Measurements from ENCODE around the gene KNTC1. TPM values are rescaled to one million over a fixed set of nuclear protein-coding genes. Genes with fewer than 3 reads are reported as not detected.
"Not testable (repeated sequence)": the region's sequence is repeated elsewhere in the genome, so short reads cannot be mapped to it uniquely, and the experiment has no call there.

Gene KNTC1
- total RNA-seq, 1 experiment from 2014 or later, result 111 TPM

DNA sequence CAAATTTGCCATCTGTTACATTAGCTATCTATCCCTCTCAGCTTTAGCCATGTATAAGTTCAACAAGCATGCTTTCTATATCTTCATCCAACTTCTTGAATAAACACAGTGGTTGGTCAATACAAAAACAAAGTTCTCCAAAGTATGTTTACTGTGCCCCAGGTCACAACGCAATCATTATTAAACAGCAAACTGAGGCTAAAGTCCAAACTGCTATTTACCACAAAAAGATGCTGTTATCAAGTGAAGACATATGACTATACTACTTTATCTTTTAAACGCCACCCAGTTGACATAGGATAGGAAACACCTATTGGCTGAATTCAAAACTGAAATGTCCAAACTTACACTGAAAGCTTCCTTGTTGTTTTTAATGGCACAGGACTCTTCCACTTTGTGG is 38.0 kb upstream of the KNTC1 start:
- POLR2A ChIA-PET (ENCODE audit: low non-redundant PET), result interaction anchor here (0.7 kb wide), 1 partner anchor 84 kb away, joined by 7 read pairs; no protein-coding TSS in a partner anchor
- intact Hi-C loops (cut with micrococcal nuclease; ENCODE audit: unreplicated experiment), result no loop called here

DNA sequence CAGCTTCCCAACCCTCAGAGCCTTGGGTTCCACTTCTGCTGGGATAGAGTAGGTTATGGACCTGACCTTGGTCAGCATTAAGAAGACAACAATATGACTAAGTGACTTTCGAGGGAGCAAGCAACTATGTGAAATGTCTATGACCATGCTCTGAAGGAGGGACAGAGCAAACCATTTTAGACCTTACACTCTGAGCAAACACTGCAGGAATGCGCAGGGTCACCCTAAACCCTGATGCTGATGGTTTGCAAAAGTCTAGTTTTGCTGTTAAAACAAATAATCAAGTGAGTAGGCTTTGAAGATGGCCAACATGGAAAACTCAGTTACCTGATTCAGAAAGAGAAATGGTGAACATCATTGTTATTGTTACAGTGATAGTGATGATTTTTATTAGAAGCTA is 35.1 kb upstream of the KNTC1 start:
- ChIA-PET CTCF (no interaction called here), POLR2A (ENCODE audit: low non-redundant PET) (no interaction called here)
- no peaks in the 10 kb centered on the region for H3K4me1 ChIP-seq (ENCODE audit: insufficient read depth, low read length, poor library complexity, severe bottlenecking)
- no peak overlapping the region for H3K27ac ChIP-seq (ENCODE audit: low read depth, low read length, poor library complexity, severe bottlenecking)
- BruUV-seq (replicated peaks), result no TSS peak
- no peak overlapping the region for H3K4me3 ChIP-seq (ENCODE audit: low read depth, low read length, poor library complexity, severe bottlenecking)
- no peaks in the 10 kb centered on the region for H3K9me3 ChIP-seq (ENCODE audit: low read depth, low read length, poor library complexity, severe bottlenecking)
- H3K27me3 ChIP-seq (replicated peaks; ENCODE audit: insufficient read depth, low read depth, low read length, poor library complexity), result no peaks in the 10 kb centered on the region
- intact Hi-C loops (cut with micrococcal nuclease; ENCODE audit: unreplicated experiment), result no loop called here
- H3K36me3 ChIP-seq (ENCODE audit: insufficient read depth, low read length, poor library complexity, severe bottlenecking), result peaks cover 62% of the 10 kb centered on the region
- no peak for DNase-seq (ENCODE audit: low spot score)
- TF ChIP-seq EZH2 (IDR thresholded peaks at IDR 0.05; ENCODE audit: borderline replicate concordance, low read depth, low read length, poor library complexity, severe bottlenecking), result no peak
- TF ChIP-seq, protein P1, sequence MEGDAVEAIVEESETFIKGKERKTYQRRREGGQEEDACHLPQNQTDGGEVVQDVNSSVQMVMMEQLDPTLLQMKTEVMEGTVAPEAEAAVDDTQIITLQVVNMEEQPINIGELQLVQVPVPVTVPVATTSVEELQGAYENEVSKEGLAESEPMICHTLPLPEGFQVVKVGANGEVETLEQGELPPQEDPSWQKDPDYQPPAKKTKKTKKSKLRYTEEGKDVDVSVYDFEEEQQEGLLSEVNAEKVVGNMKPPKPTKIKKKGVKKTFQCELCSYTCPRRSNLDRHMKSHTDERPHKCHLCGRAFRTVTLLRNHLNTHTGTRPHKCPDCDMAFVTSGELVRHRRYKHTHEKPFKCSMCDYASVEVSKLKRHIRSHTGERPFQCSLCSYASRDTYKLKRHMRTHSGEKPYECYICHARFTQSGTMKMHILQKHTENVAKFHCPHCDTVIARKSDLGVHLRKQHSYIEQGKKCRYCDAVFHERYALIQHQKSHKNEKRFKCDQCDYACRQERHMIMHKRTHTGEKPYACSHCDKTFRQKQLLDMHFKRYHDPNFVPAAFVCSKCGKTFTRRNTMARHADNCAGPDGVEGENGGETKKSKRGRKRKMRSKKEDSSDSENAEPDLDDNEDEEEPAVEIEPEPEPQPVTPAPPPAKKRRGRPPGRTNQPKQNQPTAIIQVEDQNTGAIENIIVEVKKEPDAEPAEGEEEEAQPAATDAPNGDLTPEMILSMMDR (conservative IDR thresholded peaks at IDR 0.05; ENCODE audit: low read depth, low read length), result no peak

More for the DNA sequence above, 38.0 kb upstream of the KNTC1 start:
- Histone ChIP-seq H3K27ac (ENCODE audit: low read depth, low read length, poor library complexity, severe bottlenecking) (no peak overlapping the region), H3K36me3 (ENCODE audit: insufficient read depth, low read length, poor library complexity, severe bottlenecking) (peaks cover 80% of the 10 kb centered on the region), H3K4me3 (ENCODE audit: low read depth, low read length, poor library complexity, severe bottlenecking) (no peak overlapping the region), H3K9me3 (ENCODE audit: low read depth, low read length, poor library complexity, severe bottlenecking) (no peaks in the 10 kb centered on the region), H3K27me3 (replicated peaks; ENCODE audit: insufficient read depth, low read depth, low read length, poor library complexity) (no peaks in the 10 kb centered on the region), H3K4me1 (ENCODE audit: insufficient read depth, low read length, poor library complexity, severe bottlenecking) (no peaks in the 10 kb centered on the region)
- BruUV-seq (replicated peaks), result no TSS peak
- CTCF ChIA-PET, result no interaction called here
- TF ChIP-seq, protein P1 (conservative IDR thresholded peaks at IDR 0.05; ENCODE audit: low read depth, low read length), result no peak
- TF ChIP-seq EZH2 (IDR thresholded peaks at IDR 0.05; ENCODE audit: borderline replicate concordance, low read depth, low read length, poor library complexity, severe bottlenecking), result no peak
- DNase-seq (ENCODE audit: low spot score), result no peak

DNA sequence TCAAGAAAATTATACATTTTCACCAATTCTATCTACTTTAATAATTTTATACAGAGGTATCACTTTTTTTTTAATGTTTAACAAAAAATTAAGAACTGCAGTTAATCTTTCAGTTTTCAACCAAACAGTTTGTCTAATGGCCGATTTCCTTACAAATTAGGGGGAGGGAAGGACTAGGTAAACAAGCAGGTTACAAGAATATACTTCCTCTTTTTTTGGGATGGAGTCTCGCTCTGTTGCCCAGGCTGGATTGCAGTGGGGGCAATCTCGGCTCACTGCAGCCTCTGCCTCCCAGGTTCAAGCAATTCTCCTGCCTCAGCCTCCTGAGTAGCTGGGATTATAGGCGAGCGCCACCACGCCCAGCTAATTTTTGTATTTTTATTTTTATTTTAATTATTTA is 33.8 kb upstream of the KNTC1 start:
- H3K4me3 ChIP-seq (ENCODE audit: low read depth, low read length, poor library complexity, severe bottlenecking); H3K9me3 ChIP-seq (ENCODE audit: low read depth, low read length, poor library complexity, severe bottlenecking); H3K4me1 ChIP-seq (ENCODE audit: insufficient read depth, low read length, poor library complexity, severe bottlenecking); POLR2A ChIA-PET (ENCODE audit: low non-redundant PET); BruUV-seq (replicated peaks); H3K27ac ChIP-seq (ENCODE audit: low read depth, low read length, poor library complexity, severe bottlenecking); DNase-seq (ENCODE audit: low spot score); intact Hi-C loops (cut with micrococcal nuclease; ENCODE audit: unreplicated experiment); H3K27me3 ChIP-seq (replicated peaks; ENCODE audit: insufficient read depth, low read depth, low read length, poor library complexity); CTCF ChIA-PET: not testable (repeated sequence)
- peaks cover 53% of the 10 kb centered on the region for H3K36me3 ChIP-seq (ENCODE audit: insufficient read depth, low read length, poor library complexity, severe bottlenecking)

DNA sequence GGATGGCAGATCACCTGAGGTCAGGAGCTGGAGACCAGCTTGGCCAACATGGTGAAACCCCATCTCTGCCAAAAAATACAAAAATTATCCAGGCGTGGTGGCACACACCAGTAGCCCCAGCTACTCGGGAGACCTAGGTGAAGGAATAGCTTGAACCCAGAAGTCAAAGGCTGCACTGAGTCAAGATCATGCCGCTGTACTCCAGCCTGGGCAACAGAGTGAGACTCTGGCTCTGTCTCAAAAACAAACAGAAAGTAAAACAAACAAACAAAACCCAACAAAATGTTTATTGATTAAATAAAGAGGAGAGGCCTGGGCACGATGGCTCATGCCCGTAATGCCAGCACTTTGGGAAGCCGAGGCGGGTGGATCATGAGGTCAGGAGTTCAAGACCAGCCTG is 31.8 kb upstream of the KNTC1 start:
- CTCF ChIA-PET, result no interaction called here
- H3K9me3 ChIP-seq (ENCODE audit: low read depth, low read length, poor library complexity, severe bottlenecking), result no peaks in the 10 kb centered on the region
- POLR2A ChIA-PET (ENCODE audit: low non-redundant PET), result no interaction called here
- intact Hi-C loops (cut with micrococcal nuclease; ENCODE audit: unreplicated experiment), result no loop called here
- BruUV-seq (replicated peaks), result no TSS peak
- no peaks in the 10 kb centered on the region for H3K27me3 ChIP-seq (replicated peaks; ENCODE audit: insufficient read depth, low read depth, low read length, poor library complexity)
- no peak overlapping the region for H3K27ac ChIP-seq (ENCODE audit: low read depth, low read length, poor library complexity, severe bottlenecking)
- DNase-seq (ENCODE audit: low spot score), result no peak
- peaks cover 10% of the 10 kb centered on the region for H3K4me1 ChIP-seq (ENCODE audit: insufficient read depth, low read length, poor library complexity, severe bottlenecking)
- TF ChIP-seq, protein P1 (conservative IDR thresholded peaks at IDR 0.05; ENCODE audit: low read depth, low read length), result no peak
- no peak for TF ChIP-seq EZH2 (IDR thresholded peaks at IDR 0.05; ENCODE audit: borderline replicate concordance, low read depth, low read length, poor library complexity, severe bottlenecking)
- no peak overlapping the region for H3K4me3 ChIP-seq (ENCODE audit: low read depth, low read length, poor library complexity, severe bottlenecking)
- H3K36me3 ChIP-seq (ENCODE audit: insufficient read depth, low read length, poor library complexity, severe bottlenecking), result peaks cover 34% of the 10 kb centered on the region
